GM19240 (cell line): ENCODE results near the gene WAC.

Experiments
- DNase-seq: peaks from one replicate; pipeline ENCODE4 v3.0.0; 2011; ENCODE audit warnings: low spot score; ENCODE audit not compliant: insufficient read length

Gene WAC

GRCh38 chr10:28530751-28531150 is 2.2 kb upstream of the WAC start:
- DNase-seq, result no peak

GRCh38 chr10:28533186-28533564 is 257 bp downstream of the WAC start:
- no peak for DNase-seq

- no peak for DNase-seq
Measured at GRCh38 chr10:28533571-28534304, 820 bp downstream of the WAC start.

- DNase-seq, result no peak
Measured at GRCh38 chr10:28535846-28536245, 2.9 kb downstream of the WAC start.

- DNase-seq, result no peak
Measured at GRCh38 chr10:28538595-28538994, 5.7 kb downstream of the WAC start.

- no peak for DNase-seq
Measured at GRCh38 chr10:28540145-28540544, 7.2 kb downstream of the WAC start.

- no peak for DNase-seq
Measured at GRCh38 chr10:28541717-28542365, 8.9 kb downstream of the WAC start.

- DNase-seq, result no peak
Measured at GRCh38 chr10:28542728-28543127, 9.8 kb downstream of the WAC start.

- no peak for DNase-seq
Measured at GRCh38 chr10:28544058-28544457, 11.1 kb downstream of the WAC start.

- no peak for DNase-seq
Measured at GRCh38 chr10:28545967-28546644, 13.2 kb downstream of the WAC start.

- no peak for DNase-seq
Measured at GRCh38 chr10:28548781-28549498, 16.0 kb downstream of the WAC start.

- no peak for DNase-seq
Measured at GRCh38 chr10:28551086-28551485, 18.2 kb downstream of the WAC start.

- no peak for DNase-seq
Measured at GRCh38 chr10:28552775-28553174, 19.9 kb downstream of the WAC start.

- no peak for DNase-seq
Measured at GRCh38 chr10:28554009-28554408, 21.1 kb downstream of the WAC start.

GRCh38 chr10:28554952-28555351 is 22.0 kb downstream of the WAC start:
- no peak for DNase-seq

GRCh38 chr10:28555358-28555757 is 22.4 kb downstream of the WAC start:
- DNase-seq, result no peak

GRCh38 chr10:28556142-28556541 is 23.2 kb downstream of the WAC start:
- no peak for DNase-seq

GRCh38 chr10:28558186-28558585 is 25.3 kb downstream of the WAC start:
- DNase-seq, result no peak

GRCh38 chr10:28558923-28559508 is 26.1 kb downstream of the WAC start:
- DNase-seq, result no peak

GRCh38 chr10:28559618-28560017 is 26.7 kb downstream of the WAC start:
- DNase-seq, result no peak

GRCh38 chr10:28560617-28561016 is 27.7 kb downstream of the WAC start:
- DNase-seq, result no peak

- no peak for DNase-seq
Measured at GRCh38 chr10:28561531-28561930, 28.6 kb downstream of the WAC start.
